HG02610 (cell line): ENCODE data around the gene COL8A1.

Experiments used
- ATAC-seq: cut with Tn5 transposase; IDR thresholded peaks from one replicate; pipeline ENCODE4 v1.9.1; 2021; ENCODE audit warnings: mild to moderate bottlenecking, moderate library complexity; ENCODE audit not compliant: unreplicated experiment

COL8A1 gene

GRCh38 chr3:99781761-99782160, 143.4 kb downstream of the COL8A1 start:
- no peak for ATAC-seq

- no peak for ATAC-seq
These were observed 144.7 kb downstream of the COL8A1 start for GRCh38 chr3:99783011-99783573.

GRCh38 chr3:99789011-99789721, 150.8 kb downstream of the COL8A1 start:
- peak; percentile 97 for ATAC-seq

GRCh38 chr3:99794485-99794884, 156.1 kb downstream of the COL8A1 start:
- no peak for ATAC-seq

- ATAC-seq, result no peak
These were observed 157.2 kb downstream of the COL8A1 start for GRCh38 chr3:99795573-99795972.

- ATAC-seq, result no peak
These were observed 161.0 kb downstream of the COL8A1 start for GRCh38 chr3:99799422-99799821.

- ATAC-seq, result no peak
These were observed 164.9 kb downstream of the COL8A1 start for GRCh38 chr3:99803297-99803696.

GRCh38 chr3:99805160-99805559, 166.8 kb downstream of the COL8A1 start:
- no peak for ATAC-seq

GRCh38 chr3:99808163-99808794, 169.9 kb downstream of the COL8A1 start:
- peak; percentile 44 for ATAC-seq

- ATAC-seq, result no peak
These were observed 171.2 kb downstream of the COL8A1 start for GRCh38 chr3:99809565-99809964.

- ATAC-seq, result no peak
These were observed 172.0 kb downstream of the COL8A1 start for GRCh38 chr3:99810403-99810802.

GRCh38 chr3:99817047-99817436, 178.6 kb downstream of the COL8A1 start:
- ATAC-seq, result no peak

GRCh38 chr3:99817437-99818240, 179.2 kb downstream of the COL8A1 start, which contains the start of gene CMSS1:
CMSS1 (plus strand) TSS chr3:99817862.
- ATAC-seq, result peak; percentile 97

GRCh38 chr3:99818818-99819217, 180.4 kb downstream of the COL8A1 start:
- ATAC-seq, result no peak

- no peak for ATAC-seq
These were observed 185.6 kb downstream of the COL8A1 start for GRCh38 chr3:99823723-99824711.

- ATAC-seq, result no peak
These were observed 186.7 kb downstream of the COL8A1 start for GRCh38 chr3:99825004-99825640.

- no peak for ATAC-seq
These were observed 191.4 kb downstream of the COL8A1 start for GRCh38 chr3:99829844-99830243.

GRCh38 chr3:99833617-99834205, 195.3 kb downstream of the COL8A1 start:
- ATAC-seq, result no peak

GRCh38 chr3:99834211-99834957, 196.0 kb downstream of the COL8A1 start:
- ATAC-seq, result no peak
